Brain microvascular endothelial cell (primary cell): ENCODE results near the gene CAMTA1.
"Not testable (repeated sequence)": the region's sequence is repeated elsewhere in the genome, so short reads cannot be mapped to it uniquely, and the experiment has no call there.

Experiments
- DNase-seq: peaks from one replicate; pipeline ENCODE4 v3.0.0-alpha.2; 2020
- H3K27ac ChIP-seq: fragments of 250-450 bp; sonication (Bioruptor Pico); 2 replicates; pipeline ENCODE4 v1.5.1; 2020; ENCODE audit warnings: mild to moderate bottlenecking, moderate library complexity
- H3K27me3 ChIP-seq: fragments of 250-450 bp; sonication (Bioruptor Pico); replicated peaks from 2 replicates; pipeline ENCODE4 v1.5.1; 2020; ENCODE audit warnings: mild to moderate bottlenecking
- H3K36me3 ChIP-seq: fragments of 250-450 bp; sonication (Bioruptor Pico); replicated peaks from 2 replicates; pipeline ENCODE4 v1.5.1; 2020; ENCODE audit warnings: mild to moderate bottlenecking
- H3K4me3 ChIP-seq: 2 replicates; pipeline ENCODE4 v1.5.1; 2011; ENCODE audit warnings: low read depth, mild to moderate bottlenecking, control low read depth, low read length, moderate library complexity
- in situ Hi-C: cut with HindIII; loops from 2 replicates; pipeline ENCODE4 v1.10.0; 2017; ENCODE audit warnings: low sequenced_read_pairs, low pct_ligation_motif_present
- TF ChIP-seq, protein P1 (sequence below): IDR thresholded peaks from 2 replicates; pipeline ENCODE4 v1.5.1; 2011; ENCODE audit warnings: low read depth, mild to moderate bottlenecking, moderate library complexity, low read length, control low read depth, inconsistent platforms; ENCODE audit errors: missing control alignments

Gene CAMTA1

DNA sequence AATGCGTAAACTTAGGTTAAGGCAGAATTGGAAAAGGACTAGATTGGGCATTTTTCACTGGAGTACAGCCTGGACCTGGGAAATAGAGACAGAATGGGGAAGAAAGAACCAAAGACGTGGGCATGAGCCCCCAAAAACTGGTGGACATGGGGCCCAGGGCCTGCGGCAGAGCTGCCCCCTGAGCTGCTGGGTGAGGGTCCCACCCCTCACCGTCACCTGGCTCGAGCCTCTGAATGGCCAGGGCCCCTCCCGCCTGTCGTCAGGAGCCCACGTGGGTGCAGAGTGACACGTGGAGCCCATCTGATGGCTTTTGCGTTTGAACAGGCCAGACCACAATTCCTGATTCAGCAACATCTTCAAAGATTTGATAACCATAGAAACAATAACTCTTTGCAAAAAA lies 624.9 kb downstream of the CAMTA1 start:
- no peak for DNase-seq
- H3K27me3 ChIP-seq, result no peaks in the 10 kb centered on the region
- in situ Hi-C loops, result no loop called here

GRCh38 chr1:7417618-7418017 lies 632.4 kb downstream of the CAMTA1 start:
- in situ Hi-C loops, H3K36me3 ChIP-seq: not testable (repeated sequence)

More for the DNA sequence above, 624.9 kb downstream of the CAMTA1 start:
- Histone ChIP-seq H3K4me3 (no peak overlapping the region), H3K27ac (no peak overlapping the region), H3K36me3 (no peaks in the 10 kb centered on the region)
- TF ChIP-seq, protein P1, sequence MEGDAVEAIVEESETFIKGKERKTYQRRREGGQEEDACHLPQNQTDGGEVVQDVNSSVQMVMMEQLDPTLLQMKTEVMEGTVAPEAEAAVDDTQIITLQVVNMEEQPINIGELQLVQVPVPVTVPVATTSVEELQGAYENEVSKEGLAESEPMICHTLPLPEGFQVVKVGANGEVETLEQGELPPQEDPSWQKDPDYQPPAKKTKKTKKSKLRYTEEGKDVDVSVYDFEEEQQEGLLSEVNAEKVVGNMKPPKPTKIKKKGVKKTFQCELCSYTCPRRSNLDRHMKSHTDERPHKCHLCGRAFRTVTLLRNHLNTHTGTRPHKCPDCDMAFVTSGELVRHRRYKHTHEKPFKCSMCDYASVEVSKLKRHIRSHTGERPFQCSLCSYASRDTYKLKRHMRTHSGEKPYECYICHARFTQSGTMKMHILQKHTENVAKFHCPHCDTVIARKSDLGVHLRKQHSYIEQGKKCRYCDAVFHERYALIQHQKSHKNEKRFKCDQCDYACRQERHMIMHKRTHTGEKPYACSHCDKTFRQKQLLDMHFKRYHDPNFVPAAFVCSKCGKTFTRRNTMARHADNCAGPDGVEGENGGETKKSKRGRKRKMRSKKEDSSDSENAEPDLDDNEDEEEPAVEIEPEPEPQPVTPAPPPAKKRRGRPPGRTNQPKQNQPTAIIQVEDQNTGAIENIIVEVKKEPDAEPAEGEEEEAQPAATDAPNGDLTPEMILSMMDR, result no peak

GRCh38 chr1:7418442-7419080 lies 633.3 kb downstream of the CAMTA1 start:
- Histone ChIP-seq H3K27ac (no peak overlapping the region), H3K36me3 (no peaks in the 10 kb centered on the region), H3K4me3 (no peak overlapping the region), H3K27me3 (no peaks in the 10 kb centered on the region)
- in situ Hi-C loops, result no loop called here
- DNase-seq, result no peak
- TF ChIP-seq, protein P1, result no peak

More at GRCh38 chr1:7417618-7418017, 632.4 kb downstream of the CAMTA1 start:
- H3K4me3 ChIP-seq, H3K27ac ChIP-seq, DNase-seq, H3K27me3 ChIP-seq: not testable (repeated sequence)

- no peak for DNase-seq
- H3K4me3 ChIP-seq, result no peak overlapping the region
- no peaks in the 10 kb centered on the region for H3K27me3 ChIP-seq
- TF ChIP-seq, protein P1, result no peak
- H3K36me3 ChIP-seq, result no peaks in the 10 kb centered on the region
- H3K27ac ChIP-seq, result no peak overlapping the region
- in situ Hi-C loops, result no loop called here
Observed at GRCh38 chr1:7420098-7420445, 634.8 kb downstream of the CAMTA1 start.

DNA sequence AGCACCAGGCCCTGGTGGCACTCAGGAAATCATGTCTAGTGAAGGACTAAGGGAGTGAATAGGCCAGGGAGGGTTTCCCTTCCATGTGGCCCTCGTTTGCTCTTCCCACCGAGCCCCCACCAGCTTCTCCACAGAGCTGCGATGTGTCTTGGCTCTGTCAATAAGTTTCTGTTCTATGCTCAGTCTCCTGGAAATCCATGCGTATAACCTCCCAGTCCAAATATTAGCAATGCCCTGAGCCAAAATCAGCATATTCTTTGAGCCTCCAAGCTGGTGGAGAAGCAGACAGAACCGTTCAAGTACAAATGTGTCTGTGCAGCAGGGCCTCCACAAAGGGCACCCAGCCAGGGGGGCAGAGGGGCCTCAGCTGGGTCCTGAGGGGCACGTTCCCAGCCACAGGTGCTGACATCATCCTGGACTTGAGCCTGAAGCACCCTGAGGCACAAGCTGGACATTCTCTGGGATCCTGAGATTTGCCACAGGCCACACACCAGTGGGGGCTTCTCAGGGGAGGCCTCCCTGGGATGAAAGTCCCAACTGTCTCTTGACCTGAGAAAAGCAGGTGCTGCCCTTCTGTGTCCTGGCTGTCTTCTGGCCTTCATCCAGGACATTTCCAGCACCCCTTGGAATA lies 635.3 kb downstream of the CAMTA1 start:
- in situ Hi-C loops, result no loop called here

GRCh38 chr1:7421471-7422075 lies 636.3 kb downstream of the CAMTA1 start:
- TF ChIP-seq, protein P1, result no peak
- no peak overlapping the region for H3K27ac ChIP-seq
- DNase-seq, result no peak
- no peaks in the 10 kb centered on the region for H3K27me3 ChIP-seq
- no peaks in the 10 kb centered on the region for H3K36me3 ChIP-seq
- H3K4me3 ChIP-seq, result no peak overlapping the region
- in situ Hi-C loops, result no loop called here

More for the DNA sequence above, 635.3 kb downstream of the CAMTA1 start:
- no peaks in the 10 kb centered on the region for H3K27me3 ChIP-seq
- H3K36me3 ChIP-seq, result no peaks in the 10 kb centered on the region
- TF ChIP-seq, protein P1, result no peak
- no peak overlapping the region for H3K27ac ChIP-seq
- no peak overlapping the region for H3K4me3 ChIP-seq
- no peak for DNase-seq
